Effector CD4-positive, alpha-beta T cell (primary cell): ENCODE measurements around the gene OTUD4.
"Not testable (repeated sequence)": the region's sequence is repeated elsewhere in the genome, so short reads cannot be mapped to it uniquely, and the experiment has no call there.

Experiments
- DNase-seq: peaks from one replicate; pipeline ENCODE4 v3.0.0-alpha.2; 2020
- total RNA-seq: gene quantifications from one replicate; lab custom pipeline; 2026; lab: John Stamatoyannopoulos, UW

OTUD4 gene, protein sequence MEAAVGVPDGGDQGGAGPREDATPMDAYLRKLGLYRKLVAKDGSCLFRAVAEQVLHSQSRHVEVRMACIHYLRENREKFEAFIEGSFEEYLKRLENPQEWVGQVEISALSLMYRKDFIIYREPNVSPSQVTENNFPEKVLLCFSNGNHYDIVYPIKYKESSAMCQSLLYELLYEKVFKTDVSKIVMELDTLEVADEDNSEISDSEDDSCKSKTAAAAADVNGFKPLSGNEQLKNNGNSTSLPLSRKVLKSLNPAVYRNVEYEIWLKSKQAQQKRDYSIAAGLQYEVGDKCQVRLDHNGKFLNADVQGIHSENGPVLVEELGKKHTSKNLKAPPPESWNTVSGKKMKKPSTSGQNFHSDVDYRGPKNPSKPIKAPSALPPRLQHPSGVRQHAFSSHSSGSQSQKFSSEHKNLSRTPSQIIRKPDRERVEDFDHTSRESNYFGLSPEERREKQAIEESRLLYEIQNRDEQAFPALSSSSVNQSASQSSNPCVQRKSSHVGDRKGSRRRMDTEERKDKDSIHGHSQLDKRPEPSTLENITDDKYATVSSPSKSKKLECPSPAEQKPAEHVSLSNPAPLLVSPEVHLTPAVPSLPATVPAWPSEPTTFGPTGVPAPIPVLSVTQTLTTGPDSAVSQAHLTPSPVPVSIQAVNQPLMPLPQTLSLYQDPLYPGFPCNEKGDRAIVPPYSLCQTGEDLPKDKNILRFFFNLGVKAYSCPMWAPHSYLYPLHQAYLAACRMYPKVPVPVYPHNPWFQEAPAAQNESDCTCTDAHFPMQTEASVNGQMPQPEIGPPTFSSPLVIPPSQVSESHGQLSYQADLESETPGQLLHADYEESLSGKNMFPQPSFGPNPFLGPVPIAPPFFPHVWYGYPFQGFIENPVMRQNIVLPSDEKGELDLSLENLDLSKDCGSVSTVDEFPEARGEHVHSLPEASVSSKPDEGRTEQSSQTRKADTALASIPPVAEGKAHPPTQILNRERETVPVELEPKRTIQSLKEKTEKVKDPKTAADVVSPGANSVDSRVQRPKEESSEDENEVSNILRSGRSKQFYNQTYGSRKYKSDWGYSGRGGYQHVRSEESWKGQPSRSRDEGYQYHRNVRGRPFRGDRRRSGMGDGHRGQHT
- 174 reads per million, percentile 91 among the genes with 10 or more reads in this experiment for total RNA-seq

- DNase-seq, result peak; percentile 91
Measured at GRCh38 chr4:145180298-145181090, at the start of gene OTUD4. Gene OTUD4 (minus strand): TSS chr4:145180589. CDS start chr4:145179973, 616 bp downstream.

- DNase-seq, result not testable (repeated sequence)
Measured at GRCh38 chr4:145223228-145223627, 42.8 kb upstream of the OTUD4 start.

- DNase-seq, result not testable (repeated sequence)
Measured at GRCh38 chr4:145221529-145221928, 41.1 kb upstream of the OTUD4 start.

GRCh38 chr4:145219090-145219489, 38.7 kb upstream of the OTUD4 start:
- DNase-seq, result no peak

GRCh38 chr4:145218251-145218650, 37.9 kb upstream of the OTUD4 start:
- no peak for DNase-seq

- DNase-seq, result no peak
Measured at GRCh38 chr4:145217349-145217748, 37.0 kb upstream of the OTUD4 start.

GRCh38 chr4:145216535-145216934, 36.1 kb upstream of the OTUD4 start:
- no peak for DNase-seq

DNA sequence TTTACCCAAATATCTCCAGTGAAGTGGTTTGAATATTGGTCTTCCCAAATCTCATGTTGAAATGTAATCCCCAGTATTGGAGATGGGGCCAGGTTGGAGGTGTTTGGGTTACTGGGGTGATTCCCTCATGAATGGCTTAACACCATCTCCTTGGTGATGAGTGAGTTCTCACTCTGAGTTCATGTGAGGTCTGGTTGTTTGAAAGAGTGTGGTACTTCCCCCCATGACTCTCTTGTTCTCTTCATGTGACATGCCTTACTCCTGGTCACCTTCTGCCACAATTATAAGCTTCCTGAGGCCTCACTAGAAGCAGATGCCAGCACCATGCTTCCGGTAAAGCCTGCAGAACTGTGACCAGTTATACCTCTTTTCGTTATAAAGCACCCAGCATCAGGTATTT, 32.9 kb upstream of the OTUD4 start:
- DNase-seq, result no peak

GRCh38 chr4:145207934-145208333, 27.5 kb upstream of the OTUD4 start:
- DNase-seq, result no peak

DNA sequence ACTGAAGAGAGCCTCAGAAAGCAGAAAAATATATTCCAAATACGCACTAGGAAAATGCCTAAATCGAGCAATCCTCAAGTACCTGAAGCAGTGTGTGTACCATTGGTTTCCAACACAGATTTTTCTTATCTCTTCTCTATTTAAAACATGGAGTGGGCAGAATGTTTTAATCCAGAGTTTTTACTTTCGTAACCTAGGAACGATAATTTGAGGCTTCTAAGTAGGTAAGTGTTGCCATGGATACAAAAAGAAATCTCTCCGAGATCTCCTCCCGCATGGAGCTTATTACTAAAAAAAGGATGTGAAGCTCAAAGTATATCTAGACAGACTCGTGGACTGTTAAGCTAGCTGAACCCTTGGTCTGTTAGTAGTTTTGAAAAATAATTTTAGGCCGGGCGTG, 23.0 kb upstream of the OTUD4 start:
- no peak for DNase-seq

DNA sequence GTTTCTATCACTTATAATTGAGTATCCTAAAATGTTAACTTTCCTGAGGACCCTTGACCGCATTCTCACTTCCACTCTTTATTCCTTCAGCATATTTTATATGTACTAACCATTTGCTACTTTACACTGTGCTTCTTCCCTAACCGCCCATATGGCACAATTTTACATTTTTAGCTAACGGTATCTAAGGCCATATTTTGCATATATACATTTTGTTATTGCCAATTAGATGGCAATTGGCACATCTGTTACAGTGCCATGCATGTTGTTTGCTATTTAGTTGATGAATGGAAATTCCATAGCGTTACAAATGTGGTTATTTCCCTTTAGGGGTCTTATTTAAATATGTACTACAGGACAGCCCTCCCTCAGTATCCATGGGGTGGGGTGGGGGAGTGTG, 20.0 kb upstream of the OTUD4 start:
- DNase-seq, result no peak

DNA sequence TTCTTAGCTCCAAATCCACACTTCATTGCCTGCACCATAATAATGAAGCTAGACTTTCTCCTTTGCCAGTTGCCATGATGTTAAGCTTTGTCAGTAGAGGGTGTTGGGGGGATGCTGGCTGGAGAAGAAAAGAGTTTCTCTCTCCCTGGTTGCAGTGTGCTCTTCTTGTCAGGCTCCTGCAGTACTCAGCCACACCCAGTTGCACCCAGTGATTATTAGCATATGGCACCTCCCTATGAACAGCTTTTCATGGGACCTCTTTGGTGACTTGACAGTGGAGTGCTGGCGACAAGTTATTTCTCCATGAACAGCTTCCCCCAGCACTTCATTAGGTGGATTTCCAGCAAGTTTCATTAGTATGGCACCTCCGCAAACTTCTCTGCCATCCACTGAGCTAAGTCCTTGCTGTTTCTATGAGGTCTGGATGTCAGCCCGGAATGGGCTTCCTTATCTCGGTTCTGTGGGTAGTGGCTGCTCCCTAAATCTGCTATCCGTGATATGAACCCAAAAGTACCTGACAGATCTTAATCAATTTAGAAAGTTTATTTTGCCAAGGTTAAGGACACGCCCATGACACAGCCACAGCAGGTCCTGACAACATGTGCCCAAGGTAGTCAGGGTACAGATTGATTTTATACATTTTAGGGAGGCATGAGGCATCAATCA, 18.8 kb upstream of the OTUD4 start:
- DNase-seq, result no peak

DNA sequence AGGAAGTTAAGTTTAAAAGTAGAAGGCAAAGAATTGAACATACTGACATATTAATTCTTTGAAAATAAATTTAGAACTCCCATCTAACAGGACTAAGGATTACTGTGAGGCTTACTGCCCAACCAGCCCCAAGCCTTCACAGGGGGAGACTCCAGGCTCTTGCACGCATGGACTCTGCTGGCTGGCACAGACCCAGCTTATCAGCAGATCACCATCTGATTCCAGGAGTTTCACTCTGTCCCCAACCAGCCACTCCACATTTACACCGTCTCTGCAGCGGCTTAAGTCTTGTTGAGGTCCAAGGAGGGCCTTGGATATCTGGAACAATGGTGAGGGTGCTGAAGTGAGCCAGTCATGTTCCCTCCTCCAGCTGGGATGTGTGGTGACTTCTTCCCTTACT, 16.4 kb upstream of the OTUD4 start:
- DNase-seq, result no peak

GRCh38 chr4:145195167-145195952, 15.0 kb upstream of the OTUD4 start:
- DNase-seq, result no peak

DNA sequence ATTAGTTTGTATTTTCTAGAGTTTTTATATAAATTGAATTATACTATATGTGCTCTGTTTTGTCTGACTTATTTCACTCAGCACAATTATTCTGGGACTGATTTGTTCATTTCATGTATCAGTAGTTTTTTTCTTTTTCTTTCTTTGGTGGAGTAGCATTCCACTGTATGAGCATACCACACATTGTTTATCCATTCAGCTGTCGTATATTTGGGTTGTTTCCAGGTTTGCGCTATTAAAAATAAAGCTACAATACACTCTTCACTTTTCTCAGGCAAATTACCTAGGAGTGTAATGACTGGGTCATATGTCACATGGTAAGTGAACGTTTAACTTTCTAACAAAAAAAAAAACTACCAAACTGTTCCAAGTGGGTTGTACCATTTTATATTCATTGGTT, 9.6 kb upstream of the OTUD4 start:
- no peak for DNase-seq

DNA sequence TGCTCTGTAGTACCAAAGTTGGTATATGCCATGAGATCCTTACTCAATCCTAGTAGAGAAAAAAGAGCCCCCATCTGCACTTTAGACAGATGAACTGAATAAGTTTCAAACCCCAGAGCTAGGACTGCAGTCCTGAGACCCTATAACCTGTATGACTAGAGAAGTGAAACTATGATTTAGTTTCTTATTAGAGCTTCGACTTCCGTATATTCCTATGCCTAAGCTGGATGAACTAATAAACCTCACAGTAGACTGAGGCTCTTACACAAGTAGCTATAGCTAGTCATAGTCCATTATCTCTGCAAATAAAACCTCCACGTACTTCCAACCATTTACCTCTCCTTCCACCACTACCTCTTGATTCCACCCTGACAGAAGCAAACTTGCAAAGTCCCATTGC, 6.3 kb upstream of the OTUD4 start:
- no peak for DNase-seq

DNA sequence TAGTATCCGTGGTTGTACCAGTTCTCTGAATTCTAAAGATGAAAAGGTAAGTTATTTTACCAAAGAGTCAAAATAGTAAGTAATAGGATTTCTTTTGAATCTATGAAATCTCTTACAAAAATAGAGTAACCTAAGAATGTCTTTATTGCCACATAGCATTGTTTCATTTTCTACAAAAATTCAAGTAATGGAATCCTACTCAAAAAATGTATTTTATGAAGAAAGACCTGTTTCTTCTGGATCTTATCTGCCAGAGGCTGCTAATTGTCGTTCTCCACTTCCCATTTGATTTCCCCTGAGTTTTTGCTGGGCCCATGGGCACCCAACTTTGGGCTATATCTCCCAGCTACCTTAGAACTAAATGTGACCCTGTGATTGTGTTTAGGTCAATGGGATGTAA, 3.2 kb upstream of the OTUD4 start:
- no peak for DNase-seq

DNA sequence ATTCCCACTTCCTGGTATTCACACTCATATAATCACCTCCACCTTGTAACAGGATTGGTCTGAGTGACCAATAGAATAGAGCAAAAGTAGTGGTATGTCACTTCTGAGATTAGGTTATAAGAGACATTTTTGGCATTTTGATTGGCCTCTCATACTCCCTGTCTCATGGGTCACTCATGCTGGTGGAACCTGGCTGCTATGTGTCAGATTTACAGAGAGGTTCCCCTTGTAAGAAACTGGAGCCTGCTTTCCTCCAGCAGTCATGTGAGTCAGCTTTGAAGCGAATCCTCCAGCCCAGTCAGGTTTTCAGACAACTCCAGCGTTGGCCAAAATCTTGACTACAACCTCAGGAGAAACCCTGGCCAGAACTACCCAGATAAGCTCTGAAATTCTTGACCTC, 2.6 kb upstream of the OTUD4 start:
- no peak for DNase-seq

- no peak for DNase-seq
Measured at GRCh38 chr4:145182222-145182621, 1.8 kb upstream of the OTUD4 start.

DNA sequence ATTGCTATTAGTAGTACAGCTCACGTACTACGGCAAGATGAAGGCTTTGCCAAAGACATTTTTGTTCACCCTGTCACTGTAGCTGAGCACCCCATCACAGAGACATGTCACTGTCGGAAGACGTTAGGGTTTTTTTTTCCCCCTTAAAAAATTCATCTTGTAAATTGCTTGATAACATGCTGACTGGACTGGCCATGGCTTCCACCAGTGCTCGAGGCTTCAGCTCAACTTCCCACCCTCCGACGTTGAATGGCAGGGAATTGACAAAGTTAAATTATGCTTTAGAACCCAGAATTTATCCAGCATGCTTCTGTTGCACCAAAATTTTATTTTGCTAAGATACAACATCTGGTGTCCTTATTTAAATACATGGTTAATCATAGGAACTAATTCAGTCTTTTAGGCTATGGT, 707 bp upstream of the OTUD4 start:
- no peak for DNase-seq

GRCh38 chr4:145179861-145180297, 510 bp downstream of the OTUD4 start:
- not testable (repeated sequence) for DNase-seq
